SJSA1 (cell line): ENCODE data around the gene SRP54. TPM values are rescaled to one million over a fixed set of nuclear protein-coding genes. Genes with fewer than 3 reads are reported as not detected.
"Not testable (repeated sequence)": the region's sequence is repeated elsewhere in the genome, so short reads cannot be mapped to it uniquely, and the experiment has no call there.

ENCODE experiments used
- DNase-seq, 2 experiments: peaks; one replicate each; pipeline ENCODE4 v3.0.0-alpha.2; 2015 to 2020; ENCODE audit warnings: low spot score in 2 of 2, low read depth in 1 of 2
- H3K27ac ChIP-seq: fragments of 250-450 bp; sonication (Bioruptor Pico); 2 replicates; pipeline ENCODE4 v1.5.1; 2020; ENCODE audit warnings: mild to moderate bottlenecking, moderate library complexity
- H3K27me3 ChIP-seq: fragments of 250-450 bp; sonication (Bioruptor Pico); replicated peaks from 2 replicates; pipeline ENCODE4 v1.5.1; 2020; ENCODE audit warnings: mild to moderate bottlenecking, moderate library complexity
- H3K36me3 ChIP-seq: fragments of 250-450 bp; sonication (Bioruptor Pico); 2 replicates; pipeline ENCODE4 v1.5.1; 2020; ENCODE audit warnings: mild to moderate bottlenecking
- H3K4me1 ChIP-seq: fragments of 250-450 bp; sonication (Bioruptor Pico); replicated peaks from 2 replicates; pipeline ENCODE4 v1.6.1; 2021; ENCODE audit warnings: mild to moderate bottlenecking
- H3K4me3 ChIP-seq: fragments of 250-450 bp; sonication (Bioruptor Pico); 2 replicates; pipeline ENCODE4 v1.5.1; 2020; ENCODE audit warnings: mild to moderate bottlenecking
- H3K9me3 ChIP-seq: fragments of 250-450 bp; sonication (Bioruptor Pico); replicated peaks from 2 replicates; pipeline ENCODE4 v1.5.1; 2020; ENCODE audit warnings: mild to moderate bottlenecking
- total RNA-seq: library from RNA; depleted of rRNA; stranded (reverse); fragments of >200 nt; shearing (Covaris generic); gene quantifications from 2 replicates; pipeline ENCODE4 v1.2.3, GENCODE V29; 2014; rRNA removed

The SRP54 gene
- total RNA-seq: 71.9 and 88.6 TPM in 2 replicates

DNA sequence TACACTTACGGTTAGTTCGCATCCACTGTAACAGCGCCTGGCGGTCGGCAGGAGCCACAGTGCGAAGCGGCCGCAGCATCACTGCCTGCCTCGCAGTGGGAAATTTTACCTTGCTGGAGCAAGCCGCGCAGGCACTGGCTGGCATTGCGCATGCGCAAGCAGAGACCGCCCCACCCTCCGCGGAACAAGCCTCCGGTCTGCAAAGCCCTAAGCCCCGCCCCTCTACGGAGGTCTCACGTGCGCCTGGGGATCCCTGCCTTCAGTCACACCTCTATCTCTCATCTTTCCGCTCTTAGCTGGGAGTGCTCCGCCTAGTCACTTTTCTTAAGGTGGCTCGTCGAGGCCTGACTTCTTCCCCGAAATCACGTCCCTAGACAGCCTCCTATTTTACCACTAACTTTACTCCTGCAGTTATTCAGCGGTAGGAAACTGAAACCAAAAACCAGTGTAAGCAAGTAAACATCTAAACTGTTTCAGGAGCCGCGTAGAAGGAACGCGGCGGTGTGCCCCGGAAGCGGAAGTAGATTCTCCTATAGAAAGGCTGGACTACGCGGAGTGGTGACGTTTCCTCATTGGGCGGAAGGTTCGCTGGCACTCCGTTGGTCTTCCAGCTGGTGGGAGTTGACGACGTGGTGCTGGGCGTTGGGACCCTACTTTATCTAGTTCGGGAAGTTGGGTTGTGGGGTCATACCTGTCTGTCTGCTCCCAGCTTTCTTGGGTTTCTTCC is at the start of gene SRP54:
SRP54 (plus strand) TSS at position 572 of the 727 bp plus-strand sequence. CDS start 13,718 bp downstream, outside the sequence.
- no peaks in the 10 kb centered on the region for H3K9me3 ChIP-seq
- peak within 1 kb of the TSS; percentile 51 for H3K4me3 ChIP-seq
- no peaks in the 10 kb centered on the region for H3K36me3 ChIP-seq
- peaks cover 6% of the 10 kb centered on the region for H3K4me1 ChIP-seq
- peak within 1 kb of the TSS; percentile 79 for H3K27ac ChIP-seq
- no peaks in the 10 kb centered on the region for H3K27me3 ChIP-seq
- DNase-seq: peak; percentile 95 to 98

DNA sequence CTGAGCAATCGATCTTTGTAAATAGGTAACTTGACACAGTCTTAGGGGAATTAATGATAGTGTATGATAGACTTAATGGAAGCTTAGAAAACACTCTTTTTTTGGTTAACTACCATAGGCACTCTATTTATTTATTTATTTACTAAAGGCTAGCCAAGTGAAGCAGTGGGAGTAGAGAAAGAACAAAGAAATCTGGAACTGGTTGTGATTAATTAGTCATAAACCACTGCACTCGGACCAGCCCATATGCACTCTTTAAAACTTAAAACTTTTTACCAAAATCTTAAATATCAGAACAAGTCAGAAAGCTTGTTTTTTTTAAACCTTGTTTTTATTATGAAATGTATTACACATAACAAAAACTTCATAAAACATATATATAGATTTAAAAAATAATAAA is 49.5 kb upstream of the SRP54 start:
- DNase-seq: no peak
- Histone ChIP-seq H3K4me3 (no peak overlapping the region), H3K4me1 (no peaks in the 10 kb centered on the region), H3K36me3 (no peaks in the 10 kb centered on the region), H3K9me3 (no peaks in the 10 kb centered on the region), H3K27ac (no peak overlapping the region), H3K27me3 (no peaks in the 10 kb centered on the region)

DNA sequence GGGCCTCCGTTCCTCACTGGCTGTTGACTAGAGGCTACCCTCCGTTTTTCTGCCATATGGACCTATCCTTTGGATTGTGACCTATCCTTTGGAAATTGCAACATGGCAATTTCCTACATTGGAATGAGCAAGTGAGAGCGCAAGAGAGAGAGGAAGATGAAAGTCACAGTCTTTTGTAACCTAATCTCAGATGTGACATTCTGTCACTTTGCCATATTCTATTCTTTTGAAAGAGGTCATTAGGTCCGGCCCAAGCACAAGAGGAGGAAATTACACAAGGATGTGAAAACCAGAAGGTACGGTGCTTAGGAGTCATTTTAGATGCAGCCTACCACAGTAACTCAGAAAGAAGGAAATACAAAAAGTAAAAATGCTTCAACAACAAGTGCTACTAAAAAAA is 47.3 kb upstream of the SRP54 start:
- Histone ChIP-seq H3K36me3 (no peaks in the 10 kb centered on the region), H3K27me3 (no peaks in the 10 kb centered on the region), H3K4me3 (no peak overlapping the region), H3K9me3 (no peaks in the 10 kb centered on the region), H3K4me1 (no peaks in the 10 kb centered on the region), H3K27ac (no peak overlapping the region)
- no peak for DNase-seq

DNA sequence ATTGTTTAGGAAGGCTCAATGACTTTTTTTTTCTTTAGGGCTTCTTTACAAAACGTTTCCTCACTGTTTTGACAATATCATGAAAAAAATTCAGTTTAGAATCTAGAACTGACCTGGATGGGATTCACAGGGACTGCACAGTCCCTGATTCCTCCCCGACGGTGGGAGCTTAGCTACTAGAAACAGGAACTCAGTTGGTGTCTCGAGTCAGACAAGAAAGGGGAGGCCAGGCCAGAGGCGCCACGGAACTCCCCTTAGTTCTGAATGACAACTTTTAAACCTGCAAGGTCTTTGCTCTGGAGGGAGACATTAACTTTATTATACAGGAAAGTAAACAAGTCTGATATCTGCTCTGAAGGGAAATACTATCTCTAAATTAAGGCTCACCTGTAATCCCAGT is 45.4 kb upstream of the SRP54 start:
- Histone ChIP-seq H3K27me3 (no peaks in the 10 kb centered on the region), H3K4me1 (no peaks in the 10 kb centered on the region), H3K4me3 (no peak overlapping the region), H3K36me3 (no peaks in the 10 kb centered on the region), H3K27ac (no peak overlapping the region), H3K9me3 (no peaks in the 10 kb centered on the region)
- DNase-seq: no peak

DNA sequence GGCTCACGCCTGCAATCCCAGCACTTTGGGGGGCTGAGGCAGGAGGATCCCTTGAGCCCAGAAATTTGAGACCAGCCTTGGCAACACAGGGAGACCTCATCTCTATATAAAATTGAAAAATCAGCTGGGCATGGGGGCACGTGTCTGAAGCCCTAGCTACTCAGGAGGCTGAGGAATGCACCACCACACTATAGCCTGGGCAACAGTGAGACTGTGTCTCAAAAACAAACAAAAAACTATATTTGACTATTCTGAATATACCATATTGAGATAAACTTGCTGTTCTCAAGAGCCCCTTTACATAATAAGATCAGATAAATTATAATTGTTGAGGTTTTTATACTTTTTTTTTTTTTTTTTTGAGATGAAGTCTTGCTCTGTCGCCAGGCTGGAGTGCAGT is 44.9 kb upstream of the SRP54 start:
- no peak for DNase-seq
- Histone ChIP-seq H3K36me3 (no peaks in the 10 kb centered on the region), H3K27ac (no peak overlapping the region), H3K9me3 (no peaks in the 10 kb centered on the region), H3K4me3 (no peak overlapping the region), H3K4me1 (no peaks in the 10 kb centered on the region), H3K27me3 (no peaks in the 10 kb centered on the region)

DNA sequence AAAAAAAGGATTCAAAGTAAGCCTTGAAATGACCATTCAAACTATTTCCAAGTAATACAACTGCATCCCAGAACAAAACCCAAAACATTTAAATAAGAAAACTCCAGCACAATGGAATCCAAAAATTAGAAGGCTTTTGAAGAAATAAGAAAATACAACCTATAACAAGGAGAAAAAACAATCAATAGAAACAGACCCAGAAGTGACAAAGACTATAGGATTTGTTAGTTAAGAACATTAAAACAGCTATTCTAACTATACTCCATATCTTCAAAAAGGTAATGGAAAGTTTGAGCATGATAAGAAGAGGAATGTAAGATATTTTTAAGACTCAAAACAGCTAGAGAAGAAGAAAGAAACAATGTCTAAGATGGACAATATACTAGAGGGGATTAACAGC is 39.3 kb upstream of the SRP54 start:
- no peak overlapping the region for H3K4me3 ChIP-seq
- H3K4me1 ChIP-seq: no peaks in the 10 kb centered on the region
- H3K27me3 ChIP-seq: no peaks in the 10 kb centered on the region
- H3K27ac ChIP-seq: no peak overlapping the region
- H3K36me3 ChIP-seq: no peaks in the 10 kb centered on the region
- no peaks in the 10 kb centered on the region for H3K9me3 ChIP-seq
- DNase-seq: no peak

DNA sequence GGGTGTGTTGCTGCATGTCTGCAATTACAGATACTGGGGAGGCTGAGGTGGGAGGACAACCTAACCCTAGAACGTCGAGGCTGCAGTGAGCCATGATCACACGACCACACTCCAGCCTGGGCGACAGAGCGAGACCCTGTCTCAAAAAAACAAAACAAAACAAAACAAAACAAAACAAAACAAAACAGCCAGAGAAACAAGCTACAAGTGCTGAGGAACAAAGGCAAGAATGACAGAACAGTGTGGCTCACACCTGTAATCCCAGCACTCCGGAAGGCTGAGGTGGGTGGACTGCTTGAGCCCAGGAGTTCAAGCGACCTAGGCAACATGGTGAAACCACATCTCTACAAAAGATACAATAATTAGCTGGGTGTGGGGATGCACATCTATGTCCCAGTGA is 38.0 kb upstream of the SRP54 start:
- no peaks in the 10 kb centered on the region for H3K9me3 ChIP-seq
- no peaks in the 10 kb centered on the region for H3K36me3 ChIP-seq
- no peak overlapping the region for H3K4me3 ChIP-seq
- no peak for DNase-seq
- no peak overlapping the region for H3K27ac ChIP-seq
- no peaks in the 10 kb centered on the region for H3K27me3 ChIP-seq
- H3K4me1 ChIP-seq: no peaks in the 10 kb centered on the region

DNA sequence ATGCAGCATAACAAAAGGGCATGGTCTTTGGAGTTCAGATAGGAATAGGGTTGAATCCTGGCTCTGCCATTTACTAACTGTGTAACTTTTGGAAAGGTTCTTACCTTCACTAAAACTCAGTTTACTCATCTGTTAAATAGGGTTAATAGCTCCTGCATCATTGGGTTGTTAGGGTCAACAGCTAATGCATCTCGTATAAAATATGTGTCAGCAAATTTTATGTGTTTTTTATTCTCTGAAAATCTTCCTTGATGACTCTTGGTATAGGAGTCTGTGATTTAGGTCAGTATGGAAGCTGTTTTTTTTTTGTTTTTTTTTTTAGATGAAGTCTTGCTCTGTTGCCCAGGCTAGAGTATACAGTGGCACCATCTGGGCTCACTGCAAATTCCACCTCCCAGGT is 36.1 kb upstream of the SRP54 start:
- H3K9me3 ChIP-seq: no peaks in the 10 kb centered on the region
- no peaks in the 10 kb centered on the region for H3K27me3 ChIP-seq
- DNase-seq: no peak

DNA sequence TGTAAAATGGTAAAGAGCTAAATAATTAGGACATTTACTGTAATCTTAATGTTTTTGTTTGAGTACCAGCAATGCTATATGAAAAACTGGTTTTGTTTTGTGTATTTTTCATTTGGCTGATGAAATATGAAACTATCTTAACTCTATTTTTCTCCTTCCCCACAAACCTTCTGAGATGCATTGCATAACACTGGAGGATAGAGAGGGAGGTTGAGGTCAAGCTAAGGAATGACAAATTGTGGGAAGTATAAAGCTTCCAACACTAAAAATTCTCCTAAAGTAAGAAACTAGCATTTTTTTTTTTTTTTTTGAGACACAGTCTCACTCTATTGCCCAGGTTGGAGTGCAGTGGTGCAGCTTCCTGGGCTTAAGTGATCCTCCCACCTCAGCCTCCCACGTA is 31.5 kb upstream of the SRP54 start:
- no peak overlapping the region for H3K27ac ChIP-seq
- no peaks in the 10 kb centered on the region for H3K4me1 ChIP-seq
- H3K27me3 ChIP-seq: no peaks in the 10 kb centered on the region
- peaks cover 3% of the 10 kb centered on the region; the same call in 1 of the 2 replicates for H3K36me3 ChIP-seq
- no peaks in the 10 kb centered on the region for H3K9me3 ChIP-seq
- H3K4me3 ChIP-seq: no peak overlapping the region
- no peak for DNase-seq

More for the DNA sequence above, 36.1 kb upstream of the SRP54 start:
- no peaks in the 10 kb centered on the region for H3K4me1 ChIP-seq
- H3K36me3 ChIP-seq: no peaks in the 10 kb centered on the region
- no peak overlapping the region for H3K27ac ChIP-seq
- H3K4me3 ChIP-seq: no peak overlapping the region

DNA sequence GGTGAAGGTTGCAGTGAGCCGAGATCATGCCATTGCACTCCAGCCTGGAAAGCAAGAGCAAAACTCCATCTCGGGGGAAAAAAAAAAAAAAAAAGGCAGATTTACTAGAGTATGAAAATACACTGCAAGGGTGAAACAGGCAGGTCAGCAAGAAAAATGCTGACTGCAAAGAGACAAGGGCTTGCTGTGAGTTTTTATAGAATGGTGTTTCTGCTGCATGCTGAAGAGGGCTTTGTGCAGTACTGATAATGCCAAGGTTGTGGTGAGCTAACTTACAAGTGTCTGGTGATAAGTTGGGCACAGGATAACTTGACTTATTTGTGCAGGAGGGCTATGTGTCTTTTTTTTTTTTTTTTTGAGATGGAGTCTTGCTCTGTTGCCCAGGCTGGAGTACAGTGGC is 25.9 kb upstream of the SRP54 start:
- Histone ChIP-seq H3K27ac (no peak overlapping the region), H3K36me3 (peaks cover 3% of the 10 kb centered on the region; the same call in 1 of the 2 replicates), H3K4me1 (no peaks in the 10 kb centered on the region), H3K27me3 (no peaks in the 10 kb centered on the region), H3K9me3 (no peaks in the 10 kb centered on the region), H3K4me3 (no peak overlapping the region)
- no peak for DNase-seq

DNA sequence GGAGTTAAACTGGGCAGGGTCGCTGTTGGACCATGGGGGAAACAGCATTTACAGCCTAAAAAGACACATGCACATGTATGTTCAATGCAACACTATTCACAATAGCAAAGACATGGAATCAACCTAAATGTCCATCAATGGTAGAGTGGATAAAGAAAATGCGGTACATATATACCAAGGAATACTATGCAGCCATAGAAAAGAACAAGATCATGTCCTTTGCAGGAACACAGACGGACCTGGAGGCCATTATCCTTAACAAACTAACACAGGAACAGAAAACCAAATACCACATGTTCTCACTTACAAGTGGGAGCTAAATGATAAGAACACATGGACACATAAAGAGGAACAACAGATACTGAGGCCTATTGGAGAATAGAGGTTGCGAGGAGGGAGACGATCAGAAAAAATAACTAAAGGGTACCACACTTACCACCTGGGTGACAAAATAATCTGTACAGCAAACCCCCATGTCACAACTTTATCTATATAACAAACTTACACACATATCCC is 25.0 kb upstream of the SRP54 start:
- H3K9me3 ChIP-seq: no peaks in the 10 kb centered on the region
- peaks cover 3% of the 10 kb centered on the region; the same call in 1 of the 2 replicates for H3K36me3 ChIP-seq
- H3K27ac ChIP-seq: no peak overlapping the region
- no peak for DNase-seq
- no peak overlapping the region for H3K4me3 ChIP-seq
- no peaks in the 10 kb centered on the region for H3K27me3 ChIP-seq
- no peaks in the 10 kb centered on the region for H3K4me1 ChIP-seq

DNA sequence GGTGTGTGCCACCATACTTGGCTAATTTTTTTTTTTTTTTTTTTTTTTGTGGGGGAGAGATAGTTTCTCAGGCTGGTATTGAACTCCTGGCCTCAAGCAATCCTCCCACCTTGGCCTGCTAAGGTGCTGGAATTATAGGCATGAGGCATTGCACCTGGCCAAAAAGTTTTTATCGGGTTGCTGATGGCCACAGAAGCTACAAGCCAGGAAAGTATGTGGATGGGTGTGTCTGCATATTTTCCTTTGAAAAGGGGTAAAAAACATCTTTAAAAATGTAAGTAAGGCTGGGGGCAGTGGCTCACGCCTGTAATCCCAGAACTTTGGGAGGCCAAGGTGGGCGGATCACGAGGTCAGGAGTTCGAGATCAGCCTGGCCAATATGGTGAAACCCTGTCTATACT is 20.7 kb upstream of the SRP54 start:
- H3K9me3 ChIP-seq, DNase-seq, H3K36me3 ChIP-seq, H3K4me1 ChIP-seq, H3K27ac ChIP-seq, H3K4me3 ChIP-seq, H3K27me3 ChIP-seq: not testable (repeated sequence)

DNA sequence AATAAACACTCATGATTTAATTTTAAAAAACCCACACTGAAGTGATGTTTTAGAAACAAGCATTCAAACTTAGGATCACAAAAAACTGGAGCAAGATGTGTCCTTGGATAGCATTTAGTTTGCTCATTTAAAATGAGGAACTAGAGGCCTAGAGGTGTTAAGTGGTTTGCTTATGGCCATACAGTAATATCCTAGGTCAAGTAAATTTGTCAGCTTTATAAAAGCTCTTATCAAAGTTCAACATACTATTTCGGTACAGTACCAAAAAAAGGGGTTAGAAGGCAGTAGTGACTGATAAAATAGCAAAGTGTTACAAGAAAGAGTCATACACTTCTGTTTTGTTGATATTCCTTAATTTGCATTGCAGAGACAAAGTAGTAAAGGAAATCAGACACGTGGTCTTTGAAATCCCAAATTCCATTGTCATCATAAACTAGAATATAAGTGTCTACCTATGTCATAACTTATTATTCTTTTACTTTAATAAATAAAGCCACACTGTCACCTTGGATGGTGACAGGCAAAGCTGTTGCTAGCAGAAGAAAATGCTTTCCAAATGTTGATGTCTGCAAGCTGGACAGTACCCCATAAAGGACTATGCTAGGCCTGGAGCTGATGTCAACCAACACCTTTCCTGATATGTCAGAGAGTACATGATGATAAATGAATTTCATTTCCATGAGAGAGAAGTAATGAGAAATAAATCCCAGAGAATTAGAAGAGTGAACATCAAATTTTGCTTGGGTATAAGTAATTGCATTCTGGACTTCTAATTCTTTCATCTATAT is 17.6 kb upstream of the SRP54 start:
- Histone ChIP-seq H3K4me1 (no peaks in the 10 kb centered on the region), H3K27me3 (no peaks in the 10 kb centered on the region), H3K27ac (no peak overlapping the region), H3K9me3 (no peaks in the 10 kb centered on the region), H3K36me3 (no peaks in the 10 kb centered on the region; the same call in 1 of the 2 replicates), H3K4me3 (no peak overlapping the region)
- no peak for DNase-seq

DNA sequence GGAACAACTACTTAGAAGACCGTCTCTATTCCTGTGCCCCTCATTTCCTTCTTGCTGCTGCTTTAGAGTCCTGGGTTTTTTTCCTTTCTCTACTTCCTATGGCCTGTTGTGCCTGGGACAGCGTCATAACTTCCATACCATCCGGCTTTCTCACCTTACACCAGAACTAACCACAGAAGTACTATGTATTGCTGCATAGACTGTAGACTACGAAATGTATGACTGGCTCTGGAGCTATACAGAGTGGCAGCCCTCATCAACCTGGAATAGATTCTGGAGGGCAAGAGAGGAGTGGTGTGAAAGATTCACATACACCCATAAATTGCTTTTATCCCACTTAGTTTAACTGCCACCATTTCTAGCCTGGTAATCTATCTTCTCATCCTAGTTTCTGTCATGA is 16.9 kb upstream of the SRP54 start:
- Histone ChIP-seq H3K9me3 (no peaks in the 10 kb centered on the region), H3K36me3 (no peaks in the 10 kb centered on the region; the same call in 1 of the 2 replicates), H3K4me3 (no peak overlapping the region), H3K27me3 (no peaks in the 10 kb centered on the region), H3K4me1 (no peaks in the 10 kb centered on the region), H3K27ac (no peak overlapping the region)
- DNase-seq: no peak
